ENCODE results near the gene TSSK6.

The TSSK6 gene

DNA sequence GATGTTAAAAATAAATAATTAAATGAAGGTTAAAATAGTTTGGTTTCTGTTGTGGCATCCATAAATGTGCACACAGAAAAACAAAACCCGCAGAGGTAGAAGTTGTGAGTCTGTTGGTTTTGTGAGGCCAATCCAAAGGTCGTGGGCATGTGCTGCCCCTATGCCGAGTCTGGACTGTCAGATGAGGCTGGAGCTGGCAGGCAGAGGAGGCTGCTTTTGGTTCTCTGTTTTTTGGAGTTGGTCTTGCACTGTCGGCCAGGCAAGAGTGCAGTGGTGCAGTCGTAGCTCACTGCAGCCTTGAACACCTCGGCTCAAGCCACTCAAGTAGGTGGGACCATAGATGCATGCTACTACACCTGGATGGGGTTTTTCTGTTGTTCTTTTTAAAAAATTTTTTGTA is 43.7 kb downstream of the TSSK6 start:
- no peak for DNase-seq (ENCODE audit: low read depth)
- TF ChIP-seq, protein P1, sequence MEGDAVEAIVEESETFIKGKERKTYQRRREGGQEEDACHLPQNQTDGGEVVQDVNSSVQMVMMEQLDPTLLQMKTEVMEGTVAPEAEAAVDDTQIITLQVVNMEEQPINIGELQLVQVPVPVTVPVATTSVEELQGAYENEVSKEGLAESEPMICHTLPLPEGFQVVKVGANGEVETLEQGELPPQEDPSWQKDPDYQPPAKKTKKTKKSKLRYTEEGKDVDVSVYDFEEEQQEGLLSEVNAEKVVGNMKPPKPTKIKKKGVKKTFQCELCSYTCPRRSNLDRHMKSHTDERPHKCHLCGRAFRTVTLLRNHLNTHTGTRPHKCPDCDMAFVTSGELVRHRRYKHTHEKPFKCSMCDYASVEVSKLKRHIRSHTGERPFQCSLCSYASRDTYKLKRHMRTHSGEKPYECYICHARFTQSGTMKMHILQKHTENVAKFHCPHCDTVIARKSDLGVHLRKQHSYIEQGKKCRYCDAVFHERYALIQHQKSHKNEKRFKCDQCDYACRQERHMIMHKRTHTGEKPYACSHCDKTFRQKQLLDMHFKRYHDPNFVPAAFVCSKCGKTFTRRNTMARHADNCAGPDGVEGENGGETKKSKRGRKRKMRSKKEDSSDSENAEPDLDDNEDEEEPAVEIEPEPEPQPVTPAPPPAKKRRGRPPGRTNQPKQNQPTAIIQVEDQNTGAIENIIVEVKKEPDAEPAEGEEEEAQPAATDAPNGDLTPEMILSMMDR (conservative IDR thresholded peaks at IDR 0.05; ENCODE audit: control insufficient read depth, insufficient read depth, low read depth, low read length) = no peak
- H3K4me3 ChIP-seq (ENCODE audit: control insufficient read depth, low read depth, low read length) = no peak overlapping the region

DNA sequence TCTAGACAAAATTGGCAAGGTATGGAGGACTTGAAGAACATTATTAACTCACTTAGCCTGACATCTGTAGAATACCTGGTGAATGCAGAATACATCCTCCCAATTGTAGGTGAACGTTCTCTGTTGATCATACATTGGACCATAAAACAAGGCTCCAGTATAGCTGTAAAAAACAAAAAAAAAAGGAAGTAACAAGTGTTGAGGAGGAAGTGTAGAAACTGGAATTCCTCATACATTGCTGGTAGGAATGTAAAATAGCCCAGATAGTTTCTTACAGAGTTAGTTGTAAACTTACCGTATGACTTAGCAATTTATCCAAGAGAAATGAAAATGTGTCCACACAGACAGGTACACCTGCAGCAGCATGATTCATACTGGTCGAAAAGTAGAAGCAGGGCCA is 44.8 kb downstream of the TSSK6 start:
- TF ChIP-seq, protein P1 (conservative IDR thresholded peaks at IDR 0.05; ENCODE audit: control insufficient read depth, insufficient read depth, low read depth, low read length) = no peak
- H3K4me3 ChIP-seq (ENCODE audit: control insufficient read depth, low read depth, low read length) = no peak overlapping the region
- no peak for DNase-seq (ENCODE audit: low read depth)

DNA sequence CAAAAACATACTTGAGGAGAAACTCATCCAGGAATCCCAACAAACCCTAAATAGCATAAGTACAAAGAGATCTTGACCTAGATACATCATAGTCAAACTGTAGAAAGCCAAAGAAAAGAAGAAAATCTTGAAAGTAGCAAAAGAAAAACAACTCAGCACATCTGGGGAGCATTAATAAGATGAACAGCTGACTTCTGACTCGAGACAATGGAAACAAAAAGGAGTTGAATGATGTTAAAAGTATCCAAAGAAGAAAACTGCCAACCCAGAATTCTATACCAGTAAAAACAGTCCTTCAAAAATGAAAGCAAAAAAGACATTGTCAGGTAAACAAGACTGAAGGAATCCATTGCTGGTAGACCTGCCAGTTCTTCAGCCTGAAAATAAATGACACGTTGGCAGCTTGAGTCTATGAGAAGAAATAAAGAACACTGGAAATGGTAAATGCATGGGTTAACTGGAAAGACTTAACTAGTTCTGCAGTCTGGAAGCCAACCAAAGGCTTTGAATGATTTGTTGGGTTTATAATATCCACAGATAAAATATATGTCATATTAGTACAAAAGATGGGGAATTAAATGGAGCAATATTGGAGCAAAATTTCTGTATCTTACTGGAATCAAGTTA is 46.8 kb downstream of the TSSK6 start:
- DNase-seq (ENCODE audit: low read depth) = peak; percentile 45
- no peak overlapping the region for H3K4me3 ChIP-seq (ENCODE audit: control insufficient read depth, low read depth, low read length)

DNA sequence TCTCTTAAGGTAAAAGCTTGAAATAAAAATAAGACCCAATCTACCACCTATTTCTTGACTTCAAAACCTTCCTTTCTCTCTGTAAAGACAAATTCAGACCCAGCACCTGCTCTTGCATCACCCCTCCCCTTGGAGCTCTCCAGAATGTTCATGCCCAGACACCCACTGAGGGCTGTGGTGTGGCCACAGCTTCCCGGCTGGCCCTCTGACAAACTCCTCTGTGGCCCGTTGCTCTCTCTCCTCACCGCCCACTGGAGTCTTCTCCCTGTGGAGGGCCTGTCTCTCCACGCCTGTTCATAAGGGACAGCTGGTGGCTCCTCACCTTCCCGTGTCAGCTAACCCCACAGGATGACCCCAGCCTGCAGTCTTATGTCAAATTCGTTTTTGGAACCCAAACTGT is 49.1 kb downstream of the TSSK6 start:
- DNase-seq (ENCODE audit: low read depth) = no peak

More for the DNA sequence above, 46.8 kb downstream of the TSSK6 start:
- TF ChIP-seq, protein P1 (conservative IDR thresholded peaks at IDR 0.05; ENCODE audit: control insufficient read depth, insufficient read depth, low read depth, low read length) = no peak

DNA sequence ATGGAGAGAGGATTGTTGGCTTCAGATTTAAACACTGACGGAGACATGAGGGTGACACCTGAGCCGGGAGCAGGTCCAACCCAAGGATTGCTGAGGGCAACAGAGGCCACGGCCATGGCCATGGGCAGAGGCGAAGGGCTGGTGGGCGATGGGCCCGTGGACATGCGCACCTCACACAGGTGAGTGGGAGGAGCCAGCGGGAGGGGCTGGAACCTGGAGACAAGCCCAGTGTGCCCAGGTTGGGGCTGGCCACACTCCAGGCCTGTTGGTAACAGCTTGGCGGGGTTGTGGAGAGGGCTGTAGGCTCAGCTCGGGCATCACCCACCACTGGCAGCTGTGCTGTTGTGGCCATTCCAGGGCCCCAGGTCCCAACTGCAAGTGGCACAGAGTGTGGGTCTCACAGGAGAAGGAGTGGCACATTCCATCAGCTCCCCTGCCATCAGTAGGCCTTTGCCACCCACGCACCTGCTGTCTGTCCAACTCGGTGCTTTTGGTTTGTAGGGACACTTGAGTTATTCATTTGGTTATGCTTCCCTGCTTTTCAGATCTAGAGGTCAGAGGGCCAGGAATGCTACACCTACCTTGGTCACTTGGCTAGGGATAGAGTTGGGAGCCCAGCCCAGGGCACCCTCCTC is 49.8 kb downstream of the TSSK6 start:
- no peak for DNase-seq (ENCODE audit: low read depth)
- no peak overlapping the region for H3K4me3 ChIP-seq (ENCODE audit: control insufficient read depth, low read depth, low read length)
- TF ChIP-seq, protein P1 (conservative IDR thresholded peaks at IDR 0.05; ENCODE audit: control insufficient read depth, insufficient read depth, low read depth, low read length) = no peak

More for the DNA sequence above, 49.1 kb downstream of the TSSK6 start:
- no peak overlapping the region for H3K4me3 ChIP-seq (ENCODE audit: control insufficient read depth, low read depth, low read length)
- TF ChIP-seq, protein P1 (conservative IDR thresholded peaks at IDR 0.05; ENCODE audit: control insufficient read depth, insufficient read depth, low read depth, low read length) = no peak

DNA sequence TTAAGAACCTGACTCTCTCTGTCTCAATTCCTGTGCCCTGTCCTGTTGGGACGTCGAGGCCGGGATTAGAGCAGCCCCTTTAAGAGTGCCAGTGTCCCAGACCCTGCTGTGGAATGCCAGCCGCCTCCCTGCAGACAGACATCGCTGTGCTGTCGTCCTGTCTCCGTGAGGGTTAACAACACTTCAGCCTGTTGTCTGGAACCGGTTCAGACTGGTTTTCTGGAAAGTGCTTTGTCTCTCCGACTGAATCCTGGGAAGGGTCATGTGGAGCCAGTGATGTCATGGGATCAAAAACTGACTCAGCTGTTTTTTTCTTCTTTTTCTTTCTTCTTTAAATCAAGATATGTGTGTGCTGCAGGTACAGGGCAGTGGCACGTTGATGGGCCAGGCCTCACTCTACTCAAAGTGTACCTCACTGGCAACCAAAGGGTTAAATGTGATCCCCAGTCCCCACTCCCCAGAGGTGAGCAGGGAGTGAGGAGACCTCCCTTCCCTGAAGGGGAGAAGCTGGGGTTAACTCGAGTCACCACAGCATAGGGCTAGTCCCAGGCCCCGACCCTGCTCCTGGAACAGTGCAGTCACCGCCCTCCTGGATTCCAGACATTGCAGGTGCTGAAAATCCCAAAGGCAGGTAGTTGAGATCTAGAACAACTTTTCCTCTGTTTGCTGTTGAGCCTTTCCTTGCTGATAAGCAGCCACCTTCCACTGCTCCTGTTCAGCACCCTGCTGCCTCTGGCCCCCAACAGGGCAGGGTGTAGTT is 50.8 kb downstream of the TSSK6 start:
- peak; percentile 75 for DNase-seq (ENCODE audit: low read depth)
- no peak overlapping the region for H3K4me3 ChIP-seq (ENCODE audit: control insufficient read depth, low read depth, low read length)
- TF ChIP-seq, protein P1 (conservative IDR thresholded peaks at IDR 0.05; ENCODE audit: control insufficient read depth, insufficient read depth, low read depth, low read length) = no peak

All from fibroblast of mammary gland (primary cell).